Lung (tissue), 12 donors: ENCODE measurements around the gene C1QL3. TPM values are rescaled to one million over a fixed set of nuclear protein-coding genes. Genes with fewer than 3 reads are reported as not detected.

Experiments used
- ATAC-seq: fragments of 200-7000 bp; cut with Tn5 transposase; one replicate; pipeline ENCODE4 v1.9.1; 2020; ENCODE audit warnings: moderate number of reproducible peaks; ENCODE audit not compliant: insufficient read depth, low FRiP score
- DNase-seq, 3 donors: peaks; one replicate each; pipeline ENCODE4 v3.0.0-alpha.2; 2013 to 2017
- H3K27ac ChIP-seq, 2 donors: one replicate each; pipeline ENCODE4 v1.5.1; 2013; ENCODE audit warnings: mild to moderate bottlenecking in 2 of 2, moderate library complexity in 2 of 2, control low read depth in 1 of 2, inconsistent platforms in 1 of 2, low read depth in 1 of 2, low read length in 1 of 2
- H3K27me3 ChIP-seq, 3 donors: one replicate each; pipeline ENCODE4 v1.5.1; 2013; ENCODE audit warnings: low read length in 2 of 3; ENCODE audit not compliant: control insufficient read depth in 3 of 3, insufficient read depth in 3 of 3
- H3K36me3 ChIP-seq, 4 donors: one replicate each; pipeline ENCODE4 v1.5.1; 2013; ENCODE audit warnings: low read length in 4 of 4, mild to moderate bottlenecking in 1 of 4, moderate library complexity in 1 of 4; ENCODE audit not compliant: control insufficient read depth in 4 of 4, insufficient read depth in 4 of 4
- H3K4me1 ChIP-seq, 5 donors: one replicate each; pipeline ENCODE4 v1.5.1; 2013; ENCODE audit warnings: low read length in 5 of 5, mild to moderate bottlenecking in 2 of 5, moderate library complexity in 1 of 5; ENCODE audit not compliant: control insufficient read depth in 5 of 5, insufficient read depth in 5 of 5
- H3K4me3 ChIP-seq: one replicate; pipeline ENCODE4 v1.5.1; 2013; ENCODE audit warnings: mild to moderate bottlenecking, control low read depth, moderate library complexity
- H3K9ac ChIP-seq, 2 donors: one replicate each; pipeline ENCODE4 v1.5.1; 2013; ENCODE audit warnings: low read length in 2 of 2, control low read depth in 1 of 2; ENCODE audit not compliant: insufficient read depth in 1 of 2
- H3K9me3 ChIP-seq, 4 donors: one replicate each; pipeline ENCODE4 v1.5.1; 2013; ENCODE audit warnings: low read length in 3 of 4, mild to moderate bottlenecking in 1 of 4, moderate library complexity in 1 of 4; ENCODE audit not compliant: control insufficient read depth in 4 of 4, insufficient read depth in 3 of 4
- WGBS, 2 donors: extraction: QIAGEN DNeasy Blood & Tissue Kit; methylation state at CpG; one replicate each; pipeline ENCODE4 v1.1.7; 2013; 5-methylcytosine and 5-hydroxymethylcytosine counted together
- polyA plus RNA-seq, 2 donors: library from polyadenylated mRNA; stranded (reverse); fragments of 200-250 nt; gene quantifications; one replicate each; pipeline ENCODE4 v1.2.1, GENCODE V29; 2013
- total RNA-seq, 2 donors: library from RNA; depleted of rRNA in 1 of 2; stranded (reverse); fragments of >200 nt in 1 of 2; gene quantifications; one replicate each; pipeline ENCODE4 v1.2.1, GENCODE V29; 2014 to 2021
- TF ChIP-seq, protein P1 (sequence below): IDR thresholded peaks from 2 replicates; pipeline ENCODE4 v1.5.1; 2012; ENCODE audit warnings: mild to moderate bottlenecking; ENCODE audit errors: control extremely low read depth, extremely low read depth
- donor health status: control.
- donor health status: control.
- donor health status: Bipolar disorder and iron deficiency.
- donor health status: healthy.
- donor health status: DM: yes; HTN: yes; CAD: no.

The C1QL3 gene
- total and polyA plus RNA-seq, 4 donors = 0.02 TPM; not detected in 3

DNA sequence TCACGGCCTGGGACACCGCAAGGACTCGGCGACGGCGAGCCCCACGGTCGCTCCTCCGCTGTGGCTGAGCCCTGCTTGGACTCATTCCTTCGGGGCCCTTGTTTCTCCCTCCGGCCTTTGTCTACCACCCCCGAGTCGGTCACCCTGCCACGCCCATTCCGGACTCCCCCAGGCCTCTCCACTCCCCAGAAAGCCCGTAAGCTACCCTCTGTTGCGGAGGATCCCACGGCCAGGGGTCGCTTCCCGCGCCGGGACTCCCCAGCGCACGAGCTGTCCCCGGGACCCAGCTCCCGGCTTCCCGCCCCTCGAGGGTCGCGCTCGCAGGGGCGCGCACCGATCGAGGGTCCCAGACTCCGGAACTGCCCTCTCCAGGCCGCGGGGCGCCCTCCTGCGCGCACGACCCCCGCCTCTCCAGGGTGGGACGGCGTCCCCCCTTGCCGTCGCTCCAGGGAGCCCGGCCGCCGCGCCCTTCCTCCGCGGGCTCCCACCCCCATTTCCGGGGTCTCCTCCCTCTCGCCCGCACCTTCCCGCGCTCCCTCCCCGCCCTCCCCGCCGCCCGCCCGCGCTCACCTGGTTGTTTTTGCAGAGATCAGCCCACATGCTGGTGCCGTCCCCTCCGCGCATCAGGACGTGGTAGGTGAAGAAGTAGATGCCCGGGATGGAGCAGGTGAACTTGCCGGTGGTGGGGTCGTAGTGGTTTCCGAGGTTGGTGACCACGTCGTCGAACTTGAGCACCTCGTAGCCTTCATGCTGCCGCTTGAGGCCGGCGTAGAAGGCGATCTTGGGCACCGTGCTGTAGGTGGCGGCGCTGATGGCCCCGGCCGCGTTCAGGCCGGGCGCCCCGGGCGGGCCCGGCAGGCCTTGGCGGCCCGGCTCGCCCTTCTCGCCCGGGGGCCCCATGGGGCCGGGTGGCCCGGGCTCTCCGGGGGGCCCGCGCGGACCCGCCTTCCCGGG is 1.5 kb downstream of the C1QL3 start:
- no peak overlapping the region for H3K27ac ChIP-seq
- H3K27me3 ChIP-seq = peaks cover 13 to 58% (median 56%) of the 10 kb centered on the region in 3 donors
- H3K9ac ChIP-seq = no peak overlapping the region
- TF ChIP-seq, protein P1, sequence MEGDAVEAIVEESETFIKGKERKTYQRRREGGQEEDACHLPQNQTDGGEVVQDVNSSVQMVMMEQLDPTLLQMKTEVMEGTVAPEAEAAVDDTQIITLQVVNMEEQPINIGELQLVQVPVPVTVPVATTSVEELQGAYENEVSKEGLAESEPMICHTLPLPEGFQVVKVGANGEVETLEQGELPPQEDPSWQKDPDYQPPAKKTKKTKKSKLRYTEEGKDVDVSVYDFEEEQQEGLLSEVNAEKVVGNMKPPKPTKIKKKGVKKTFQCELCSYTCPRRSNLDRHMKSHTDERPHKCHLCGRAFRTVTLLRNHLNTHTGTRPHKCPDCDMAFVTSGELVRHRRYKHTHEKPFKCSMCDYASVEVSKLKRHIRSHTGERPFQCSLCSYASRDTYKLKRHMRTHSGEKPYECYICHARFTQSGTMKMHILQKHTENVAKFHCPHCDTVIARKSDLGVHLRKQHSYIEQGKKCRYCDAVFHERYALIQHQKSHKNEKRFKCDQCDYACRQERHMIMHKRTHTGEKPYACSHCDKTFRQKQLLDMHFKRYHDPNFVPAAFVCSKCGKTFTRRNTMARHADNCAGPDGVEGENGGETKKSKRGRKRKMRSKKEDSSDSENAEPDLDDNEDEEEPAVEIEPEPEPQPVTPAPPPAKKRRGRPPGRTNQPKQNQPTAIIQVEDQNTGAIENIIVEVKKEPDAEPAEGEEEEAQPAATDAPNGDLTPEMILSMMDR = no peak
- 2 to 4% methylated on average over 91 to 104 of the region's 104 CpGs for WGBS, 2 donors
- peaks cover 0 to 1% (median 0%) of the 10 kb centered on the region in 4 donors for H3K9me3 ChIP-seq
- no peak for ATAC-seq
- H3K4me3 ChIP-seq = no peak overlapping the region
- peaks cover 0 to 3% (median 0%) of the 10 kb centered on the region in 4 donors for H3K36me3 ChIP-seq
- DNase-seq = peak in 1 of 3 donors; percentile 14
- peaks cover 0 to 16% (median 7%) of the 10 kb centered on the region in 5 donors for H3K4me1 ChIP-seq

DNA sequence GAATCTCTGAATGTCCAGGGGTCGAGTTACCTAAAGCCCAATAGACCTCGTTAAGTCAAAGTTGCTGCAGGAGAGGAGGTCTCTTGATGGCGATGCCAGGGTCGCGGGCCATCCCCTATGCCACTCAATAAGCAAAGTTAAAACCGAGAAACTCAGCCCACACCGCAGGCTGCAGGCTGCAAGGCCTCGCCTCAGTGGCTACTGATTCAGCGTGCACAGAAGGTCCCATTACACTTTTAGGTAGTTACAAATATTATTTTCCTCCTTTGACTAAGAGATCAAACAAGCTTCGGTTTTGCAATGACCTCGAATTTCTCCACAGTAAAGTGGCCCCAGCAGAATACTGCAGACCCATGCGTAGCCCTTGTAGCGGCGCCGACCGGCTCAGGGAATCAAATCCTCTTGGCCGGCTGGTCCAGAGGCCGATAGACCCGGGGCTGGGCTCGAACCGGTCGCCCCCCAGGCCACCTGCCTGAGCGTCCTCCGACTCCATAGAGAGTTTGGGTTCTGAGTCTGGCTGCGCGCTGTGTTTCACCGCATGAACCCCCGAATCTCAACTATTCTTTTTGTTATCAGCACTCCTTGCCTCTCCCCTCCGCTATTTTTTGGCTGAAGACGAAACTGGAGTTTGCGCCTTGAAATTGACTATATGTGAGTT is 2.3 kb downstream of the C1QL3 start:
- TF ChIP-seq, protein P1 = no peak
- H3K4me1 ChIP-seq = peaks cover 0 to 16% (median 7%) of the 10 kb centered on the region in 5 donors
- H3K9ac ChIP-seq = no peak overlapping the region
- H3K27me3 ChIP-seq = peaks cover 13 to 53% (median 50%) of the 10 kb centered on the region in 3 donors
- no peak for DNase-seq
- H3K36me3 ChIP-seq = peaks cover 0 to 6% (median 0%) of the 10 kb centered on the region in 4 donors
- 39 to 44% methylated on average over 31 of the region's 31 CpGs for WGBS, 2 donors
- no peak overlapping the region for H3K4me3 ChIP-seq
- no peaks in the 10 kb centered on the region for H3K9me3 ChIP-seq
- H3K27ac ChIP-seq = no peak overlapping the region
- no peak for ATAC-seq

DNA sequence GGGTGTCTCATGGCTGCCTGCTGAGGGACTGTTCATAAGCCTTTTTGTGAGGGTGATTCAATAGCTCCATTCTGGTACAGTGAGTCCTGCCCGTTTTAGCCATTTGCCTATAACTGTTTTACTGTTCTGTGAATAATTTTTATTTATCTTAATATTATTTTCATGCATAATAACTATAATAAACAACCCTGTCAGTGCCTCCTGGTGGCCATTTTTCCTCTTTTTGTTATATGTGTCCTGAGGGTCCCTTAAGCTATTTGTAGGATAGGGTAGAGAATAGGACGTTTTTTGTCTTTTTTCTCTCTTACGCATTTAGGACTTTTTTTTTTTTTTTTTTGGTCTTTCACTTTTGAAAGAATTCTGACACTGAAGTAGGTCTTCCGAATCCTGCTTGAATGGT is 2.9 kb downstream of the C1QL3 start:
- ATAC-seq (no peak), DNase-seq (no peak)
- Histone ChIP-seq H3K4me3 (no peak overlapping the region), H3K36me3 (peaks cover 0 to 6% (median 0%) of the 10 kb centered on the region in 4 donors), H3K4me1 (peaks cover 0 to 16% (median 7%) of the 10 kb centered on the region in 5 donors), H3K27ac (no peak overlapping the region), H3K27me3 (peaks cover 13 to 48% (median 44%) of the 10 kb centered on the region in 3 donors), H3K9me3 (no peaks in the 10 kb centered on the region), H3K9ac (no peak overlapping the region)
- 81 to 85% methylated on average over 4 of the region's 4 CpGs for WGBS, 2 donors
- TF ChIP-seq, protein P1 = no peak
